HG02840 (cell line): Measurements from ENCODE around the gene POLQ.
"Not testable (repeated sequence)": the region's sequence is repeated elsewhere in the genome, so short reads cannot be mapped to it uniquely, and the experiment has no call there.

Experiments used
- ATAC-seq: cut with Tn5 transposase; IDR thresholded peaks from one replicate; pipeline ENCODE4 v1.9.1; 2021; ENCODE audit warnings: mild to moderate bottlenecking, moderate library complexity, moderate number of reproducible peaks; ENCODE audit not compliant: unreplicated experiment, low FRiP score

The POLQ gene

GRCh38 chr3:121545574-121546455 lies at the start of gene POLQ:
TSS of gene POLQ (minus strand) at chr3:121545988. CDS start at chr3:121545877, 111 bp downstream.
- ATAC-seq, result peak; percentile 71

DNA sequence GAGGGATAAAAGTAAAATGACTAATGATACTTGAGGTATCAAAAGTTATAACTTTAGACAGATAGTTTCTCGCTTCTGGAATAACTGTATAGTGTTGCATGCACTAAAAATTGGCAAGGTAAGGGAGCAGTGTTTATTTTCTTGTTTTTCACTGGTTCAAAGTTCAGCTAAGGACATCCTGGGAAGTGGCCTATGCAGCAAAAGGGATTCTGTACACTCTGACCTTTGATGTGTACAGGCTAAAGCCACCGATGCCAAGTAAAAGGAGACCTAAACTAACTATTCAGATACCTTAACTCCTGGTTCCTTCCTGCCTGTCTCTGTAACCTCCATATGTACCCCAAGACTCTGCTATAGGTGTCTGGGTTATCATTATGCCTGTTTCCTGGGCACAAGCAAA lies 49.1 kb upstream of the POLQ start:
- no peak for ATAC-seq

DNA sequence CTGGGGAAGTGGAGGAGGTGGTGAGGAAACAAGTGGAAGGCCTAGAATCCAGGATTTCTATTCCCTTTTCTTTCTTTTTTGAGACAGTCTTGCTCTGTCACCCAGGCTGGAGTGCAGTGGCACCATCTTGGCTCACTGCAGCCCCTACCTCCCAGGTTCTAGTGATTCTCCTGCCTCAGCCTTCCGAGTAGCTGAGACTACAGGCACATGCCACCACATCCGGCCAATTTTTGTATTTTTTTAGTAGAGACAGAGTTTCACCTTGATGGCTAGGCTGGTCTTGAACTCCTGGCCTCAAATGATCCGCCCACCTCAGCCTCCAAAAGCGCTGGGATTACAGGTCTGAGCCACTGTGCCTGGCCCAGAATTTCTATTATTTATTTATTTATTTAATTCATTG lies 48.0 kb upstream of the POLQ start:
- not testable (repeated sequence) for ATAC-seq

GRCh38 chr3:121592856-121593702 lies 47.3 kb upstream of the POLQ start, which contains the start of gene FBXO40:
TSS of gene FBXO40 (plus strand) at chr3:121593379. CDS start at chr3:121620576, 27,197 bp downstream.
- peak; percentile 78 for ATAC-seq

- no peak for ATAC-seq
Observed at GRCh38 chr3:121584418-121584817, 38.6 kb upstream of the POLQ start.

DNA sequence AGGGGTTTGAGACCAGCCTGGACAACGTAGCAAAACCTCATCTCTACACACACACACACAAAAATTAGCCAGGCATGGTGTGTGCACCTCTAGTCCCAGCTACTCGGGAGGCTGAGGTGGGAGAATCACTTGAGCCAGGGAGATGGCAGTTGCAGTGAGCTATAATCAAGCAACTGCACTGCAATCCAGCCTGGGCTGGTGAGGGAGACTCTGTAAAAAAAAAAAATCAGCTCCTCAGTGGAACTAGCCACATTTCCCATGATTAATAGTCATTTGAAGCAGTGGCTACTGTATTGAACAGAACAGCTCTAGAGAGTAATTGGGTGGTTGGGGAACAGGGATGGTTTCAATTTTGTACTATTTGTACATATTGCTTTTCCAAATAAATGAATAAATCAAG lies 35.9 kb upstream of the POLQ start:
- ATAC-seq, result no peak

DNA sequence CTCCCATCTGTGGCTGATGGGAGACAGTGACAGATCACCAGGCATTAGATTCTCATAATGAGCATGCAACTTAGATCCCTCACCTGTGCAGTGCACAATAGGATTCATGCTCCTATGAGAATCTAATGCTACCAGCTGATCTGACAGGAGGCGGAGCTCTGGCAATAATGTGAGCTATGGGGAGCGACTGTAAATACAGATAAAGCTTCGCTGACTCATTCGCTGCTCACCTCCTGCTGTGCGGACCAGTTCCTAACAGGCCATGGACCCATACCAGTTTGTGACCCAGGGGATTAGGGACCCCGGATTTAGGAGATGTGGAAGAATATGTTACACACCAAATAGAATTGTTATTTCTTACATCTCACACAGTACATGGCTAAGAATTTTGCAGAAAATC lies 28.7 kb upstream of the POLQ start:
- no peak for ATAC-seq

GRCh38 chr3:121567649-121568048 lies 21.9 kb upstream of the POLQ start, which contains the start of gene ARGFX:
TSS of gene ARGFX (plus strand) at chr3:121567949. CDS start at chr3:121570714, 2,765 bp downstream.
- no peak for ATAC-seq

DNA sequence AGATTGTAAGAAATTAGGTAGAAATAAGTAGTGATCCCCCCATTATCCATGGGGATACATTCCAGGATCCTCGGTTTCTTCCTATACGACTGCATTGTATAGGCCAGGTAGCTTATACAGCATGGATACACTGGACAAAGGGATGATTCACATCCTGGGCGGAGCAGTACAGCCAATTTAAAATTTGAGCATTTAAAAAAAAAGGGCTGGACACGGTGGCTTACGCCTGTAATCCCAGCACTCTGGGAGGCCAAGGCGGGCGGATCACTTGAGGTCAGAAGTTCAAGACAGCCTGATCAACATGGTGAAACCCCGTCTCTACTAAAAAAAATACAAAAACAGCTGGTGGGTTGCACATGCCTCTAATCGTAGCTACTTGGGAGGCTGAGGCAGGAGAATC lies 21.0 kb upstream of the POLQ start:
- ATAC-seq, result no peak

- no peak for ATAC-seq
Observed at GRCh38 chr3:121562148-121562547, 16.4 kb upstream of the POLQ start.

- no peak for ATAC-seq
Observed at GRCh38 chr3:121557426-121557934, 11.7 kb upstream of the POLQ start.

- ATAC-seq, result no peak
Observed at GRCh38 chr3:121552797-121553196, 7.0 kb upstream of the POLQ start.

GRCh38 chr3:121552379-121552778 lies 6.6 kb upstream of the POLQ start:
- ATAC-seq, result no peak

DNA sequence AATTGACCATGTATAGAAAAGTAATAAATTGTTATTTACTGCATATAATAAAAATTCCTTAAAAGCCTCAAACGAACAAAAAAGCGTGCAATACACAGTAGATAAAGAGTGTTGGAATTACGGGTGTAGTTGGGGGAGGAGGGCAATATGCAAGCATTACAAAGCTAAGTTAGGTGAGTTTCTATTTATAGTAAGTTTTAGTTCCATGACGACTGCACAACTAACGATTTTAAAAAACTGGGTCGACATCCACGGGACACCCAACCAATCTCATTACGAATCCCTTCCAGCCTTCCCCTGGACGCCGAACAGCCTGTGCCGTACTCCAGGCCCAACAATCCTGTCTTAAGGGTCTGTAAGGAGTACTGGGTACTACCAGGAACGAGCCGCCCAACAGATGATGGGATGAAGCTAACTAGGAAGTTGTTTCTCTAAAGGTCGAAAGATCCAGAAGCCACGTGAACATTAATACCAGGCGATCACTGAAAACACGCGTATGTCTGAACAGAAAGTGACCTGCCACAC lies 677 bp downstream of the POLQ start:
- ATAC-seq, result no peak

- ATAC-seq, result no peak
Observed at GRCh38 chr3:121542924-121543323, 2.9 kb downstream of the POLQ start.

GRCh38 chr3:121531269-121531668 lies 14.5 kb downstream of the POLQ start:
- no peak for ATAC-seq

DNA sequence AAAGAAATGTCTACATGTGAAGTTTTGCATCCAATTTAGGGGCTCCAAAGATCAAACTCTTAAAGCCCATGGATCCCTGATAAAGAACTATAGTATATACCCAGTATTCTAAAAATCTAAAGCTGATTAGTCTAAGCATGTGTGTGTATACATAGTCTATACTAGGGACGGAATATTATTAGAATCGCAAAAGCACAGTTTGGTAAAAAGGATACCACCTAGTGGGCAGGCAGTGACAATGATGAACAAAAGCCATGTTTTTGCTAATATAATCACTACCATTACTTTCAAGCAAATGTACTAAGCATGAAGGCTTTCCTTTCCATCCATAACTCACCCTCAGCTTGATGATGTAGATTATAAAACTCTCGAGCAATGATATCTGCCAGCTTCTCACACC lies 16.5 kb downstream of the POLQ start:
- no peak for ATAC-seq

DNA sequence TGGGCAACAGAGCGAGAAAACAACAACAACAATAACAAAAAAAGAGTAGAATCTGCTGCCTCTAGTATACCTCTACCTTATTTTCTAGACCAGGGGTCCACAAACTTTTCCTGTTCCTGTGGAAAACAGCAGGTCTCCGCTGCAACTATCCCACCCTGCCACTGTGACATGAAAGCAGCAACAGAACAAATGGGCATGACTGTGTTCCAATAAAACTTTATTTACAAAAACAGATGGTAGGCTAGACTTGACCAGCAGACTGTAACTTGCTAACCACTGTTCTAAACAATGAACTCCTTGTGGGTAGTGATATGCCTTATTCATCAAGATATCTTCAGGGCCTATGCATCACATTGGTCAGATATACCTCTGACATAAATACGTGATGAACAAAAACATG lies 25.3 kb downstream of the POLQ start:
- no peak for ATAC-seq

DNA sequence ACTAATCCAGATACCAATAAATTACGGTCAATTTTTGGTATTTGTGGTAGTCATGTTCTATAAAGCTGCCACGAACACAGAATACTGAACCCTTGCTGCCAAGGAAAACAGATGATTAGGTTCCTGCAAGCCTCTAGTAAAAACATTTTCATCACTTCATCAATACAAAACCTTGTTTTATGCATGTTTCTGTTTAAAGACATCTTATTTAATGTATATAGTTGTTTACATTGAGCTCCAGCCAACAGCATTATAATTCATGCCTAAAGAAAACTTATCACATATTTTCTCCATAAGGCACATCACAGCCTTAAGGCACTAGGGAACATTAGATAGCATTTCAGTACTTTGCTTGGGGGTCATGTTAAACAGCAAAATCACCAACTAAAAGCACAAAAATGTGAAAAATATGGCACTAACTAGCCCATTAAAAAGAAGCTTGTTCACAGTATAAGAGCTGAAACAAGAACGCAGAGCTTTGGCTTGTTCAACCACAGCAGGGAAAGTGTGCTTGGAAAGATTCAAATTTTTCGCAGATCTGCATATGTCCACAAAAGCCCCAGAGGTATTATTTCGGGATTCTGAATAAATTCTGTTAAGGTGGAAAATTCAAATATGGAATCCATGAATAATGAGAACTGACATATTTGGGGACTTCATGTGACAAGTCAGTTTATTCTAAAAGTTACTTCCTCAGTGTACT lies 27.7 kb downstream of the POLQ start:
- no peak for ATAC-seq

DNA sequence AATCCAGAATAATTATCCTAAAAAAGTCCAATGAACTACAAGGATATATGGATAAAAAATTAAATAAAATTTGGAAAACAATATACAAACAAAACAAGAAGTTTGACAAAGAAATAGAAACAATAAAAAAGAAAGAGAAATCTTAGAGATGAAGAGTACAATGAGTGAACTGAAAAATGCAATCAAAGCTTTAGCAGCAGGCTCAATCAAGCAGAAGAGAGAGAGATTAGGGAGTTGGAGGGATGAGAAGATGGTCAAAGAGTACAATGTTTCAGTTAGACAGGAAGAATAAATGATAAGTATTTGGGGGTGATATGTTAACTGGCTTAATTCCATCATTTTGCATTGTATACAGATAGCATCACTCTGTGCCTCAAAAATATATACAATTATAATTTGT lies 29.9 kb downstream of the POLQ start:
- ATAC-seq, result no peak
